BE2C (cell line): ENCODE data around the gene MACF1.
"Not testable (repeated sequence)": the region's sequence is repeated elsewhere in the genome, so short reads cannot be mapped to it uniquely, and the experiment has no call there.

Source experiments
- DNase-seq: peaks from one replicate; pipeline ENCODE4 v3.0.0-alpha.2; 2020
- H3K27me3 ChIP-seq: fragments of 250-450 bp; sonication (Bioruptor Pico); 2 replicates; pipeline ENCODE4 v1.5.1; 2020; ENCODE audit warnings: mild to moderate bottlenecking
- H3K36me3 ChIP-seq: fragments of 250-450 bp; sonication (Bioruptor Pico); 2 replicates; pipeline ENCODE4 v1.5.1; 2020; ENCODE audit warnings: mild to moderate bottlenecking
- H3K4me1 ChIP-seq: fragments of 250-450 bp; sonication (Bioruptor Pico); 2 replicates; pipeline ENCODE4 v1.5.1; 2020
- H3K4me3 ChIP-seq: 2 replicates; pipeline ENCODE4 v1.5.1; 2011; ENCODE audit warnings: low read depth, low read length
- H3K9me3 ChIP-seq: fragments of 250-450 bp; sonication (Bioruptor Pico); 2 replicates; pipeline ENCODE4 v1.5.1; 2020
- CTCF ChIP-seq: IDR thresholded peaks from 2 replicates; pipeline ENCODE4 v1.5.1; 2012; ENCODE audit warnings: mild to moderate bottlenecking, low read depth, low read length

The MACF1 gene

GRCh38 chr1:39491146-39491921 is 286.8 kb downstream of the MACF1 start, which contains the start of gene BMP8A:
Gene BMP8A (plus strand): TSS chr1:39491636. CDS start chr1:39491992, 356 bp downstream.
- peak within 1 kb of the TSS; percentile 29; the same call in 1 of the 2 replicates for H3K4me3 ChIP-seq
- TF ChIP-seq CTCF: no peak
- peaks cover 10% of the 10 kb centered on the region; the same call in 1 of the 2 replicates for H3K27me3 ChIP-seq
- DNase-seq: peak; percentile 72
- H3K36me3 ChIP-seq: no peaks in the 10 kb centered on the region
- H3K4me1 ChIP-seq: no peaks in the 10 kb centered on the region
- no peaks in the 10 kb centered on the region for H3K9me3 ChIP-seq

GRCh38 chr1:39492118-39493042 is 287.9 kb downstream of the MACF1 start:
- not testable (repeated sequence) for H3K27me3 ChIP-seq, H3K4me1 ChIP-seq, H3K36me3 ChIP-seq, H3K9me3 ChIP-seq, DNase-seq, H3K4me3 ChIP-seq

- H3K4me3 ChIP-seq, H3K27me3 ChIP-seq, H3K9me3 ChIP-seq, H3K36me3 ChIP-seq, DNase-seq, H3K4me1 ChIP-seq: not testable (repeated sequence)
Observed at GRCh38 chr1:39493043-39493810, 288.7 kb downstream of the MACF1 start.

- Histone ChIP-seq H3K4me1 (no peaks in the 10 kb centered on the region), H3K9me3 (no peaks in the 10 kb centered on the region), H3K4me3 (no peak overlapping the region), H3K27me3 (peaks cover 10% of the 10 kb centered on the region; the same call in 1 of the 2 replicates), H3K36me3 (no peaks in the 10 kb centered on the region)
- DNase-seq: no peak
- TF ChIP-seq CTCF: no peak
Observed at GRCh38 chr1:39494671-39495410, 290.3 kb downstream of the MACF1 start.

- H3K9me3 ChIP-seq, DNase-seq, H3K36me3 ChIP-seq, H3K4me3 ChIP-seq, H3K4me1 ChIP-seq, H3K27me3 ChIP-seq: not testable (repeated sequence)
Observed at GRCh38 chr1:39496520-39496919, 292.0 kb downstream of the MACF1 start.

GRCh38 chr1:39497585-39497984 is 293.1 kb downstream of the MACF1 start:
- no peaks in the 10 kb centered on the region for H3K9me3 ChIP-seq
- H3K4me3 ChIP-seq: no peak overlapping the region
- no peak for TF ChIP-seq CTCF
- no peaks in the 10 kb centered on the region for H3K27me3 ChIP-seq
- no peaks in the 10 kb centered on the region for H3K4me1 ChIP-seq
- no peaks in the 10 kb centered on the region for H3K36me3 ChIP-seq
- no peak for DNase-seq

- DNase-seq, H3K4me1 ChIP-seq, H3K9me3 ChIP-seq, H3K27me3 ChIP-seq, H3K4me3 ChIP-seq, H3K36me3 ChIP-seq: not testable (repeated sequence)
Observed at GRCh38 chr1:39498096-39498710, 293.7 kb downstream of the MACF1 start.

GRCh38 chr1:39498821-39499220 is 294.3 kb downstream of the MACF1 start:
- H3K36me3 ChIP-seq, DNase-seq, H3K4me1 ChIP-seq, H3K9me3 ChIP-seq, H3K4me3 ChIP-seq, H3K27me3 ChIP-seq: not testable (repeated sequence)
